ENCODE results near the gene CEACAM8. TPM values are rescaled to one million over a fixed set of nuclear protein-coding genes. Genes with fewer than 3 reads are reported as not detected.
"Not testable (repeated sequence)": the region's sequence is repeated elsewhere in the genome, so short reads cannot be mapped to it uniquely, and the experiment has no call there.

The CEACAM8 gene
- total and polyA plus RNA-seq, 3 donors from 2014 or later, result 0.16 TPM; not detected in 2

- 52 to 61% methylated on average over 5 of the region's 5 CpGs for WGBS, 2 donors
- no peak for DNase-seq
- intact Hi-C loops (cut with DNase I; ENCODE audit: low total_unique reads), result no loop called here
- Histone ChIP-seq H3K36me3 (ENCODE audit: low read depth, missing control alignments) (no peaks in the 10 kb centered on the region), H3K4me3 (no peak overlapping the region), H3K4me1 (no peaks in the 10 kb centered on the region), H3K9me3 (no peaks in the 10 kb centered on the region), H3K27ac (no peak overlapping the region), H3K27me3 (no peaks in the 10 kb centered on the region)
- no peak for TF ChIP-seq POLR2A (IDR thresholded peaks at IDR 0.05)
- no peak for TF ChIP-seq CTCF (IDR thresholded peaks at IDR 0.05)
Measured at GRCh38 chr19:42555317-42555716, 39.4 kb downstream of the CEACAM8 start.

GRCh38 chr19:42554046-42554575 is 40.6 kb downstream of the CEACAM8 start:
- no peaks in the 10 kb centered on the region for H3K36me3 ChIP-seq (ENCODE audit: low read depth, missing control alignments)
- H3K4me1 ChIP-seq, result no peaks in the 10 kb centered on the region
- no peak for DNase-seq
- no peaks in the 10 kb centered on the region for H3K9me3 ChIP-seq
- WGBS, 2 donors, result 93 to 100% methylated on average over 1 to 3 of the region's 3 CpGs
- no peak overlapping the region for H3K4me3 ChIP-seq
- H3K27ac ChIP-seq, result no peak overlapping the region
- no peaks in the 10 kb centered on the region for H3K27me3 ChIP-seq
- intact Hi-C loops (cut with DNase I; ENCODE audit: low total_unique reads), result no loop called here
- TF ChIP-seq CTCF (IDR thresholded peaks at IDR 0.05) (no peak), POLR2A (IDR thresholded peaks at IDR 0.05) (no peak)

- H3K27ac ChIP-seq, result no peak overlapping the region
- no peaks in the 10 kb centered on the region for H3K4me1 ChIP-seq
- H3K27me3 ChIP-seq, result no peaks in the 10 kb centered on the region
- intact Hi-C loops (cut with DNase I; ENCODE audit: low total_unique reads), result no loop called here
- no peak overlapping the region for H3K4me3 ChIP-seq
- 74 to 76% methylated on average over 7 to 8 of the region's 8 CpGs for WGBS, 2 donors
- DNase-seq, result no peak
- H3K36me3 ChIP-seq (ENCODE audit: low read depth, missing control alignments), result no peaks in the 10 kb centered on the region
- H3K9me3 ChIP-seq, result no peaks in the 10 kb centered on the region
- no peak for TF ChIP-seq POLR2A (IDR thresholded peaks at IDR 0.05)
- TF ChIP-seq CTCF (IDR thresholded peaks at IDR 0.05), result no peak
Measured at GRCh38 chr19:42553292-42554045, 41.3 kb downstream of the CEACAM8 start.

GRCh38 chr19:42552086-42553065 is 42.3 kb downstream of the CEACAM8 start:
- intact Hi-C loops (cut with DNase I; ENCODE audit: low total_unique reads), result no loop called here
- DNase-seq, result no peak
- H3K27ac ChIP-seq, result no peak overlapping the region
- H3K9me3 ChIP-seq, result no peaks in the 10 kb centered on the region
- no peak overlapping the region for H3K4me3 ChIP-seq
- H3K4me1 ChIP-seq, result no peaks in the 10 kb centered on the region
- no peaks in the 10 kb centered on the region for H3K27me3 ChIP-seq
- WGBS, 2 donors, result 95 to 96% methylated on average over 5 to 8 of the region's 8 CpGs
- no peaks in the 10 kb centered on the region for H3K36me3 ChIP-seq (ENCODE audit: low read depth, missing control alignments)
- TF ChIP-seq CTCF (IDR thresholded peaks at IDR 0.05), result no peak
- TF ChIP-seq POLR2A (IDR thresholded peaks at IDR 0.05), result no peak

- H3K9me3 ChIP-seq; H3K4me1 ChIP-seq; H3K27ac ChIP-seq; H3K27me3 ChIP-seq; H3K4me3 ChIP-seq; intact Hi-C loops (cut with DNase I; ENCODE audit: low total_unique reads); DNase-seq; H3K36me3 ChIP-seq (ENCODE audit: low read depth, missing control alignments): not testable (repeated sequence)
- 80 to 96% methylated on average over 1 to 6 of the region's 6 CpGs for WGBS, 2 donors
Measured at GRCh38 chr19:42550521-42550920, 44.2 kb downstream of the CEACAM8 start.

- H3K27ac ChIP-seq; H3K36me3 ChIP-seq (ENCODE audit: low read depth, missing control alignments); H3K9me3 ChIP-seq; intact Hi-C loops (cut with DNase I; ENCODE audit: low total_unique reads); H3K27me3 ChIP-seq; H3K4me3 ChIP-seq; DNase-seq; H3K4me1 ChIP-seq: not testable (repeated sequence)
- WGBS, 2 donors, result 96 to 100% methylated on average over 1 of the region's 1 CpG
Measured at GRCh38 chr19:42549067-42549466, 45.7 kb downstream of the CEACAM8 start.

Measured in testis (tissue), 3 donors.